Thyroid gland (tissue), 4 donors: Measurements from ENCODE around the gene RALGDS. TPM values are rescaled to one million over a fixed set of nuclear protein-coding genes. Genes with fewer than 3 reads are reported as not detected.
"Not testable (repeated sequence)": the region's sequence is repeated elsewhere in the genome, so short reads cannot be mapped to it uniquely, and the experiment has no call there.

Experiments used
- DNase-seq, 2 donors: peaks; one replicate each; pipeline ENCODE4 v3.0.0-alpha.2; 2019
- H3K27ac ChIP-seq, 3 donors: fragments of 200-600 bp; sonication (generic); 1 replicate in 2 of 3; 2 replicates in 1 of 3; pipeline ENCODE4 v1.5.1; 2016 to 2019; ENCODE audit warnings: mild to moderate bottlenecking in 1 of 3, moderate library complexity in 1 of 3
- H3K27me3 ChIP-seq: fragments of 200-600 bp; sonication (generic); one replicate; pipeline ENCODE4 v1.5.1; 2019
- H3K36me3 ChIP-seq, 2 donors: fragments of 200-600 bp; sonication (generic); one replicate each; pipeline ENCODE4 v1.5.1; 2016 to 2019
- H3K4me1 ChIP-seq, 2 donors: fragments of 200-600 bp; sonication (generic); one replicate each; pipeline ENCODE4 v1.5.1; 2017 to 2019
- H3K4me3 ChIP-seq, 3 donors: fragments of 200-600 bp; sonication (generic); replicated peaks in 1 of 3; 1 replicate in 2 of 3; 2 replicates in 1 of 3; pipeline ENCODE4 v1.5.1; 2016; ENCODE audit warnings: mild to moderate bottlenecking in 1 of 3
- H3K9me3 ChIP-seq: fragments of 200-600 bp; sonication (generic); one replicate; pipeline ENCODE4 v1.5.1; 2017
- CTCF ChIP-seq, 6 experiments: fragments of 200-600 bp in 3 of 6; fragments of 450-650 bp in 3 of 6; sonication (generic) in 3 of 6; IDR thresholded peaks; one replicate each; pipeline ENCODE4 v1.5.1; 2016 to 2019; ENCODE audit warnings: antibody characterized with exemption in 6 of 6, mild to moderate bottlenecking in 2 of 6, inconsistent platforms in 1 of 6, moderate library complexity in 1 of 6
- POLR2A ChIP-seq, 2 donors: fragments of 450-650 bp; IDR thresholded peaks; one replicate each; pipeline ENCODE4 v1.6.1; 2017; ENCODE audit warnings: antibody characterized with exemption in 2 of 2, mild to moderate bottlenecking in 2 of 2, moderate library complexity in 1 of 2
- WGBS, 2 donors: methylation state at CpG; one replicate each; pipeline ENCODE4 v1.1.5; 2017; 5-methylcytosine and 5-hydroxymethylcytosine counted together
- intact Hi-C: fragments of 100-400 bp; cut with DNase I; formaldehyde crosslinking; loops from one replicate; pipeline ENCODE4 v1.15.1; 2023
- total RNA-seq, 4 donors: library from RNA; depleted of rRNA; stranded (reverse); fragments of >200 nt; gene quantifications; one replicate each; pipeline ENCODE4 v1.2.3, GENCODE V29; 2016

RALGDS gene
- total RNA-seq, 4 donors from 2014 or later: 32.2 to 55.3 (median 43.5) TPM

GRCh38 chr9:133099726-133100505, 21.1 kb downstream of the RALGDS start:
- no peak for DNase-seq
- no peak overlapping the region for H3K27ac ChIP-seq
- TF ChIP-seq CTCF (IDR thresholded peaks at IDR 0.05) (no peak), POLR2A (IDR thresholded peaks at IDR 0.05) (no peak)
- no peaks in the 10 kb centered on the region for H3K4me1 ChIP-seq
- intact Hi-C loops: no loop called here
- no peaks in the 10 kb centered on the region for H3K9me3 ChIP-seq
- peaks cover 47 to 53% of the 10 kb centered on the region in 2 donors for H3K36me3 ChIP-seq
- H3K27me3 ChIP-seq: no peaks in the 10 kb centered on the region
- no peak overlapping the region for H3K4me3 ChIP-seq
- 98% methylated on average over 5 to 12 of the region's 12 CpGs for WGBS, 2 donors

GRCh38 chr9:133098871-133099270, 22.2 kb downstream of the RALGDS start:
- H3K27ac ChIP-seq: no peak overlapping the region
- H3K4me3 ChIP-seq: no peak overlapping the region
- peaks cover 47 to 51% of the 10 kb centered on the region in 2 donors for H3K36me3 ChIP-seq
- DNase-seq: no peak
- intact Hi-C loops: no loop called here
- H3K27me3 ChIP-seq: no peaks in the 10 kb centered on the region
- 92% methylated on average over 3 to 4 of the region's 5 CpGs for WGBS, 2 donors
- TF ChIP-seq POLR2A (IDR thresholded peaks at IDR 0.05) (no peak), CTCF (IDR thresholded peaks at IDR 0.05) (no peak)
- no peaks in the 10 kb centered on the region for H3K4me1 ChIP-seq
- no peaks in the 10 kb centered on the region for H3K9me3 ChIP-seq

GRCh38 chr9:133098104-133098754, 22.8 kb downstream of the RALGDS start:
- no peak for TF ChIP-seq POLR2A (IDR thresholded peaks at IDR 0.05)
- no peak for TF ChIP-seq CTCF (IDR thresholded peaks at IDR 0.05)
- no peak overlapping the region for H3K27ac ChIP-seq
- H3K4me3 ChIP-seq: no peak overlapping the region
- 87 to 88% methylated on average over 12 to 15 of the region's 16 CpGs for WGBS, 2 donors
- DNase-seq: no peak
- no peaks in the 10 kb centered on the region for H3K4me1 ChIP-seq
- intact Hi-C loops: no loop called here
- no peaks in the 10 kb centered on the region for H3K27me3 ChIP-seq
- no peaks in the 10 kb centered on the region for H3K9me3 ChIP-seq
- peaks cover 47 to 51% of the 10 kb centered on the region in 2 donors for H3K36me3 ChIP-seq

GRCh38 chr9:133094842-133095393, 26.1 kb downstream of the RALGDS start:
- Histone ChIP-seq H3K27ac (no peak overlapping the region), H3K9me3 (no peaks in the 10 kb centered on the region), H3K4me3 (no peak overlapping the region), H3K4me1 (no peaks in the 10 kb centered on the region), H3K27me3 (no peaks in the 10 kb centered on the region), H3K36me3 (peaks cover 18 to 23% of the 10 kb centered on the region in 2 donors)
- 96 to 97% methylated on average over 3 of the region's 3 CpGs for WGBS, 2 donors
- intact Hi-C loops: no loop called here
- no peak for DNase-seq
- TF ChIP-seq POLR2A (IDR thresholded peaks at IDR 0.05) (no peak), CTCF (IDR thresholded peaks at IDR 0.05) (no peak)

GRCh38 chr9:133094351-133094750, 26.7 kb downstream of the RALGDS start:
- DNase-seq, H3K27me3 ChIP-seq, H3K4me3 ChIP-seq, H3K4me1 ChIP-seq, H3K9me3 ChIP-seq, intact Hi-C loops, H3K27ac ChIP-seq: not testable (repeated sequence)
- H3K36me3 ChIP-seq: peaks cover 16 to 20% of the 10 kb centered on the region in 2 donors
- WGBS, 2 donors: 79 to 82% methylated on average over 4 of the region's 4 CpGs
